Omental fat pad (tissue), 4 donors: ENCODE results near the gene CELF3. TPM values are rescaled to one million over a fixed set of nuclear protein-coding genes. Genes with fewer than 3 reads are reported as not detected.

Experiments
- ATAC-seq: fragments of 150-250 bp; one replicate; pipeline ENCODE4 v1.9.1; 2016; ENCODE audit warnings: mild to moderate bottlenecking, moderate library complexity; ENCODE audit not compliant: low FRiP score
- DNase-seq: peaks from one replicate; pipeline ENCODE4 v3.0.0-alpha.2; 2019; ENCODE audit warnings: low spot score
- total RNA-seq, 4 donors: library from RNA; depleted of rRNA; stranded (reverse); fragments of >200 nt; gene quantifications; one replicate each; pipeline ENCODE4 v1.1.0, GENCODE V29; 2016
- TF ChIP-seq, protein P1 (sequence below), 3 donors: fragments of 450-650 bp; IDR thresholded peaks; one replicate each; pipeline ENCODE4 v1.5.1; 2016 to 2017; ENCODE audit warnings: antibody characterized with exemption in 3 of 3, mild to moderate bottlenecking in 3 of 3, moderate library complexity in 2 of 3

CELF3 gene
- total RNA-seq, 4 donors from 2014 or later: not detected

DNA sequence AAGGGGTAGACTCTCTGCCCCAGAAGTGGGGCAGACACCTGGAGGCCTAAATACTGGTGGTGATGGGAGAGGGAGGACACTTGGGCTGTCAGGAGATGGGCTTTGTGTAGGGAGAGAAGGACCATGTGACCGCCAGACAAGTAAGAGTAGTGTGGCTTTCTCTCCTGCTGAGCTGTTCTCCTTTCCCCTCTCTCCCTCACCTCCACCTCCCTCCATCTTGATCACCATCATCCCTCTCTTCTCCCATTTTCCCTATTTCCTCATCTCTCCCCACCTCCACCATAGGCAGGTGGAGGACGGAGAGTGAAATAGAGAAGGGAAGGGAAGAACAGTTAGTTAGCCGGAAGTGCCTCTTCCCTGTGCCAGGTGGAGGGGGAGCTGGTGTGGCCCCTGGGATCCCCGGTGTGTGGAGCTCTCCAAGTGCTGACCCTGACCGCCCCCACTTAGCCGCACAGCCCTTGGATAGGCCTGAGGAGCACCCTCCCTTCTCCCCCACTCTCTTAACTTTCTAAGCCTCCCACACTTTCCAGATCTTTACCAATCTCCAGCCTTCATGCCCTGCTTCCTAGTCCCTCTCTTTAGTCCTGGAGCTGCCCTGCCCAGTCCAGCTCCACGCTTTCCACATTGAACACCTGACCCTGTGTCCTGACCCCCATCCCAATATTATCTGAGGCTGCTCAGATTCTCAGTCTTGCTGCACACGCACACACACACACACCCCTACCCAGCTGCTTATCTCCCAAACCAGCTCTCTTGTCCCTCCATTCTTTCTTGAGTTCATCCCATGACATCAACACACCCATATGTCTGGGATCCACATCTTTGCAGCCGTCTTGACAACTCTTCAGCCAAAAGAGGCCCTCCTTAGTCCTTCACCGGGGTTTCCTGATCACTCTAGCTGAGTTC is 1.5 kb downstream of the CELF3 start:
- TF ChIP-seq, protein P1, sequence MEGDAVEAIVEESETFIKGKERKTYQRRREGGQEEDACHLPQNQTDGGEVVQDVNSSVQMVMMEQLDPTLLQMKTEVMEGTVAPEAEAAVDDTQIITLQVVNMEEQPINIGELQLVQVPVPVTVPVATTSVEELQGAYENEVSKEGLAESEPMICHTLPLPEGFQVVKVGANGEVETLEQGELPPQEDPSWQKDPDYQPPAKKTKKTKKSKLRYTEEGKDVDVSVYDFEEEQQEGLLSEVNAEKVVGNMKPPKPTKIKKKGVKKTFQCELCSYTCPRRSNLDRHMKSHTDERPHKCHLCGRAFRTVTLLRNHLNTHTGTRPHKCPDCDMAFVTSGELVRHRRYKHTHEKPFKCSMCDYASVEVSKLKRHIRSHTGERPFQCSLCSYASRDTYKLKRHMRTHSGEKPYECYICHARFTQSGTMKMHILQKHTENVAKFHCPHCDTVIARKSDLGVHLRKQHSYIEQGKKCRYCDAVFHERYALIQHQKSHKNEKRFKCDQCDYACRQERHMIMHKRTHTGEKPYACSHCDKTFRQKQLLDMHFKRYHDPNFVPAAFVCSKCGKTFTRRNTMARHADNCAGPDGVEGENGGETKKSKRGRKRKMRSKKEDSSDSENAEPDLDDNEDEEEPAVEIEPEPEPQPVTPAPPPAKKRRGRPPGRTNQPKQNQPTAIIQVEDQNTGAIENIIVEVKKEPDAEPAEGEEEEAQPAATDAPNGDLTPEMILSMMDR (IDR thresholded peaks at IDR 0.05): no peak
- DNase-seq: no peak
- no peak for ATAC-seq

DNA sequence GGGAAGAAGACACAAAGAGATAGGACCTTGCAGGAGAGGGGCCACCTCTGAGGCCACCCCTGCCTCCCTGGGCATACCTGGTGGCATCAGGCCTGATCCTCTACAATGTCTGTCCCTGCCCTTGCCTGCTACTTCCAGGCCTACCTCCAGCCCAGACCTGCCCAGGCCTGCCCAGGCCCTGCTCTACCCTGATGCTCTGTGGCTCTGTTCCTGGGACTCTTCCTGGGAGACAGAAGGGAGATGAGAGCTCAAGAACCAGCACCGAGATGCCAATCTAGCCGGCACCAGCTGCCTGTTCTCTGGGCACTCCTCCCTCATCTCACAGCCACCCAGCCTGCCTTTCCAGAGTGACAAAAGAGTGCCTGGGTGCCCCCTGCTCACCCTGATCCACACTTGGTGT is 2.7 kb downstream of the CELF3 start:
- ATAC-seq: no peak
- TF ChIP-seq, protein P1 (IDR thresholded peaks at IDR 0.05): no peak
- DNase-seq: no peak

DNA sequence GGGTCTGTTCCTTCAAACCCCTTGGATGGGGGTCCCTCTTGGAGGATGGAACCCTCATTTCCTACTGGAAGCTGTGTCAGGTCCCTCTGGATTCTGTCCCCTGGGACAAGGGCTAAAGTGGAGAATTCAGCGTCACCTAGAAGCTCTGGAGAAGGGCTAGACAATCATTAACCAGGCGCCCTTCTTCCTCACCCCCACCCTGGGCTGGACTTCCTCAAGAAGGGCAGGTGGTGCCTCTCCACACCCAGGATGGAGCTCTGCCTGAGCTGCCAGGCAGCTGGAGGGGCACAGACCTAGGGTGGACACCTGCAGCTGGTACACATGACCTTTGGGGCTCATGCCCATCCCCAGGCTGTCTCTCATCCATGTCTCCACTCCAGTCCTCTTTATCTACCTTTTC is 3.6 kb downstream of the CELF3 start:
- DNase-seq (no peak), ATAC-seq (no peak)
- TF ChIP-seq, protein P1 (IDR thresholded peaks at IDR 0.05): no peak

DNA sequence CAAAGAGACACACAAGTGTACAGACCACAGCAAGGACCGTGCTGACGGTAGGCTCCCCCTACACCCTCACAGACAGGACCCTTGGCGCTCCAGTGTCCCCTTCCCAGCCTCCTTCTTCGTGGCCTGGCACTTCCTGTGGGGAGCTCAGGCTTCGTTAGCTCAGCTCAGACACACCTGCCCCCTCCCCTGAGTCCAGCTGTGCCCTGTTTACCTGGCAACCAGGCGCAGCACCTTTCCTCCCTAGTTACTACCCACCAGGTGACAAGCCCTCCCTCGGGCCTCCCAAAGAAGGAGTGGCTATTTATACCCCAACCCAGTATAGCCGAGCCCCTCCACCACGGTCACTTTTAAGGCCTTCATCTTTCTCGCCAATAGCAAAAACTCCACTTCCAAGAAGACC is 4.7 kb downstream of the CELF3 start:
- TF ChIP-seq, protein P1 (IDR thresholded peaks at IDR 0.05): no peak
- DNase-seq (no peak), ATAC-seq (no peak)

DNA sequence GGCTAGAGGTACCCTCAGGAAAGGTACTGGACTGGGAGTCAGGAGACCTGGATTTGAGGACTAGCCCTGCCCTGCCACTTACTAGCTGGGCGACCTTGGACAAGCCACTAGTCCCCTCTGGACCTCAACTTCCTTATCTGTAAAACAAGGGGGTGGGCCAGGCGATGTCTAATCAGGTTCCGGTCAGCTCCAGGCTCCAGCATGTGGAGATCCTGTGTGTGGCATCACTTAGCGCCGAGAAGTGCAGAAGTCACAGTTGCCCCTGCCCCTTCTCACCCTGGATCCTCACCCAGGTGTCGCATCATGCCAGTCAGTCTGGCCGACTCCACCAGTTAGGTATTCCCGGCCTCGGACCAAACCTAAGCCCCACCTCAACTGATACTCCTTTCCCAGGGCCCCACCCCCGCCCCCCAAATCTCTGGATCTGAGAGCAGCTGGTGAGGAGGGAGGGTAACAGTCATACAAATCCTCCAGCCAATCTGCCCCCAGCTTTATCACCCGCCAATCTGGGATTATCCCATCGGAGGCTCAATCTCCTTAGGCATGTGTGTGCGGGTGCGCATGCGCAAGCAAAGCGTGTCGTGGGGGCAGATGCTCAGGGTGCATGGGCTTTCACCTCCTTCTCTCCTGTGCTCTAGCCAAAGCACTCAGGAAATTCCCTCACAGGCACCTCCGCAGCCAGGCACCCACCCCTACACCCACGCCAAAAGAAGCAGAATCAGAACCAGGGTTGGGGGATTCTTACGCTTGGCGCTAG is 5.4 kb downstream of the CELF3 start:
- DNase-seq (no peak), ATAC-seq (no peak)
- TF ChIP-seq, protein P1 (IDR thresholded peaks at IDR 0.05): no peak

DNA sequence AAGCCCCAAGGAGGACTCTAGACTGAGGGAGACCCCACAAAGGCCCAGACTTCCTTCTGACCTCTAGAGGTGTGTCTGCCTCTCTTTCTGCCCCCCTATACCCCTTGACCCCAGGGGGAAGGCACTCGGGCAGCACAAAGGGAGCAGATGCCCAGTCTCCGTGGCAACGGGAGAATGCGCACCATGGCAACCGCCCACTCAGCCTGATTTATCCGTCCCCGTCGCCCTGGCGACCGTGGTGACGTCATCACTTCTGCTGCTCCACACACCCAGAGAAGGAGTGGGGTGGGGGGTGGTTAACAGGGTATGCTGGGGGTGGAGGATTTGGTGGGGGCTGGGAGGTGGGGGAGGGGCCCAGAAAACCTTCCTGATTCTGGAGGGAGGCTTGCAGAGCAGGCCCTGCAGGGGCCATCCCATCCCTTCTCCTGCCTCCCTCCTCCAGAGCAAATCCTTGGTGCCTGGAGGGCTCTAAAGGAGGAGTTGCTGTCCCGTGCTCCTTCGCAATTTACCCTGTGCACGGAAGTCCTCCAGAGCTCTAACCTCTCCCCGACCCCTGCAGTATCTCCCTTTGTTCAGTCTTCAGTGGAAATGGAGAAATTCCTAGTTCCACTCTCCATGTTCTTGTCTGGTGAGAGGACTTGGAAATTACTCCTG is 6.3 kb downstream of the CELF3 start:
- DNase-seq (no peak), ATAC-seq (no peak)
- TF ChIP-seq, protein P1 (IDR thresholded peaks at IDR 0.05): no peak
